ENCODE results near the gene ANKRD39. TPM values are rescaled to one million over a fixed set of nuclear protein-coding genes. Genes with fewer than 3 reads are reported as not detected.

The ANKRD39 gene
- total and polyA plus RNA-seq, 4 donors = 7.4 to 16.9 (median 15.6) TPM

GRCh38 chr2:96843538-96844268 is 14.1 kb downstream of the ANKRD39 start, which contains the start of gene ANKRD23:
ANKRD23 (minus strand) TSS chr2:96844021; CDS start chr2:96843992, 29 bp downstream.
- peaks cover 0 to 8% (median 0%) of the 10 kb centered on the region in 5 donors for H3K4me1 ChIP-seq (ENCODE audit: control insufficient read depth in 5 of 5, insufficient read depth in 5 of 5, low read length in 5 of 5)
- H3K9ac ChIP-seq (ENCODE audit: insufficient read depth in 1 of 2, low read length in 2 of 2) = no peak within 1 kb of the TSS
- TF ChIP-seq CTCF (IDR thresholded peaks at IDR 0.05; ENCODE audit: control extremely low read depth, extremely low read depth) = no peak

GRCh38 chr2:96842600-96842999 is 15.2 kb downstream of the ANKRD39 start:
- no peaks in the 10 kb centered on the region for H3K27me3 ChIP-seq (ENCODE audit: control insufficient read depth in 3 of 3, insufficient read depth in 3 of 3, low read length in 2 of 3)
- no peak overlapping the region for H3K9ac ChIP-seq (ENCODE audit: insufficient read depth in 1 of 2, low read length in 2 of 2)
- TF ChIP-seq CTCF (IDR thresholded peaks at IDR 0.05; ENCODE audit: control extremely low read depth, extremely low read depth) = no peak
- no peaks in the 10 kb centered on the region for H3K9me3 ChIP-seq (ENCODE audit: control insufficient read depth in 4 of 4, insufficient read depth in 3 of 4, low read length in 3 of 4)
- H3K27ac ChIP-seq (ENCODE audit: low read depth in 1 of 2, low read length in 1 of 2) = no peak overlapping the region
- no peak for ATAC-seq (ENCODE audit: insufficient read depth, low FRiP score)
- H3K36me3 ChIP-seq (ENCODE audit: control insufficient read depth in 4 of 4, insufficient read depth in 4 of 4, low read length in 4 of 4) = peaks cover 0 to 3% (median 3%) of the 10 kb centered on the region in 4 donors
- 91 to 98% methylated on average over 7 of the region's 7 CpGs for WGBS, 2 donors
- no peak overlapping the region for H3K4me3 ChIP-seq
- DNase-seq = no peak
- H3K4me1 ChIP-seq (ENCODE audit: control insufficient read depth in 5 of 5, insufficient read depth in 5 of 5, low read length in 5 of 5) = peaks cover 0 to 8% (median 0%) of the 10 kb centered on the region in 5 donors

More at GRCh38 chr2:96843538-96844268, 14.1 kb downstream of the ANKRD39 start, which contains the start of gene ANKRD23:
- no peaks in the 10 kb centered on the region for H3K27me3 ChIP-seq (ENCODE audit: control insufficient read depth in 3 of 3, insufficient read depth in 3 of 3, low read length in 2 of 3)
- peaks cover 0 to 8% (median 5%) of the 10 kb centered on the region in 4 donors for H3K36me3 ChIP-seq (ENCODE audit: control insufficient read depth in 4 of 4, insufficient read depth in 4 of 4, low read length in 4 of 4)
- ATAC-seq (ENCODE audit: insufficient read depth, low FRiP score) = no peak
- WGBS, 2 donors = 95 to 96% methylated on average over 14 of the region's 14 CpGs
- H3K9me3 ChIP-seq (ENCODE audit: control insufficient read depth in 4 of 4, insufficient read depth in 3 of 4, low read length in 3 of 4) = no peaks in the 10 kb centered on the region
- DNase-seq = no peak
- no peak within 1 kb of the TSS for H3K27ac ChIP-seq (ENCODE audit: low read depth in 1 of 2, low read length in 1 of 2)
- no peak within 1 kb of the TSS for H3K4me3 ChIP-seq

DNA sequence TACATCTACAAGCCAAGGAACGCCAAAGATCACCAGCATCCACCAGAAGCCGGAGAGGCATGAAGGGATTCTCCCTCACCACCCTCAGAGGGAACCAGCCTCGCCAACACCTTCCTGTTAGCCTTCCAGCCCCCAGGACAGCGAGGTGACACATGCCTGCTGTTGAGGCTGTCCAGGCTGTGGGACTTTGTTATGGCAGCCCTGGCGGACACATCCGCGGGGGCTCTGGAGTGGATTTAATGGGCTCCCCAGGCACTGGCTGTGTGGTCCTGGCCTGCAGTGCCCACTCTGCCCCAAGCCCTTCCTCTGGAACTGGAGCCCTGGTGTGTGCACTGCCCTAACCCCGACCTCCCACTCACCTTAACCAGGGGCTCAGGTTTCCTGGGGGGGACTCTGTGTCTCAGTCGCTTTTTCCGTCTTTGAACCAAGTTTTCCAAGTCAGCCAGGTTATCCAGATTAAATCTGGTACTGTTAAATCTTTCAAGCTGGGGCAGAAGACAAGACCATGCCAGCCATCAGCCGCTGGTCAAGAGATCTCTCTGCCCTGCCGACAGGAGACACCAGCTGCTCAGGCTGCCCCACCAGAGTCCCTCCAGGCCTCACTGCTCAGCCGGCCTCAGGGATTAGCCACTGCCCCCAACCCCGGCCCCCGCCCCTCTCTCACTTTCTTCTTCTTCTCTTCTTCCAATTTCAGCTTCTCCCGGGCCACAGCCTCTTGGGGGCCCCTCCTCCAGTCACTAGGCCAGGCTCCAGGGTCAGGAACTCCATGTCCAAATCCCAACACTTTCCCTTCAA is 15.9 kb downstream of the ANKRD39 start:
- H3K27me3 ChIP-seq (ENCODE audit: control insufficient read depth in 3 of 3, insufficient read depth in 3 of 3, low read length in 2 of 3) = no peaks in the 10 kb centered on the region
- no peak for TF ChIP-seq CTCF (IDR thresholded peaks at IDR 0.05; ENCODE audit: control extremely low read depth, extremely low read depth)
- no peak overlapping the region for H3K4me3 ChIP-seq
- no peak overlapping the region for H3K9ac ChIP-seq (ENCODE audit: insufficient read depth in 1 of 2, low read length in 2 of 2)
- WGBS, 2 donors = 87 to 91% methylated on average over 15 to 16 of the region's 16 CpGs
- no peaks in the 10 kb centered on the region for H3K9me3 ChIP-seq (ENCODE audit: control insufficient read depth in 4 of 4, insufficient read depth in 3 of 4, low read length in 3 of 4)
- H3K36me3 ChIP-seq (ENCODE audit: control insufficient read depth in 4 of 4, insufficient read depth in 4 of 4, low read length in 4 of 4) = peaks cover 0 to 3% (median 2%) of the 10 kb centered on the region in 4 donors
- H3K4me1 ChIP-seq (ENCODE audit: control insufficient read depth in 5 of 5, insufficient read depth in 5 of 5, low read length in 5 of 5) = peaks cover 0 to 8% (median 0%) of the 10 kb centered on the region in 5 donors
- ATAC-seq (ENCODE audit: insufficient read depth, low FRiP score) (no peak), DNase-seq (no peak)
- H3K27ac ChIP-seq (ENCODE audit: low read depth in 1 of 2, low read length in 1 of 2) = no peak overlapping the region

All from lung (tissue), 12 donors.